Measurements from ENCODE around the gene USP54.

- TF ChIP-seq GABPA (IDR thresholded peaks at IDR 0.05; ENCODE audit: low read depth) (no peak), NRF1 (IDR thresholded peaks at IDR 0.05; ENCODE audit: low read depth, low read length) (no peak), TAF1 (IDR thresholded peaks at IDR 0.05; ENCODE audit: borderline replicate concordance, low read depth, low read length) (no peak)
- TF ChIP-seq, protein P1, sequence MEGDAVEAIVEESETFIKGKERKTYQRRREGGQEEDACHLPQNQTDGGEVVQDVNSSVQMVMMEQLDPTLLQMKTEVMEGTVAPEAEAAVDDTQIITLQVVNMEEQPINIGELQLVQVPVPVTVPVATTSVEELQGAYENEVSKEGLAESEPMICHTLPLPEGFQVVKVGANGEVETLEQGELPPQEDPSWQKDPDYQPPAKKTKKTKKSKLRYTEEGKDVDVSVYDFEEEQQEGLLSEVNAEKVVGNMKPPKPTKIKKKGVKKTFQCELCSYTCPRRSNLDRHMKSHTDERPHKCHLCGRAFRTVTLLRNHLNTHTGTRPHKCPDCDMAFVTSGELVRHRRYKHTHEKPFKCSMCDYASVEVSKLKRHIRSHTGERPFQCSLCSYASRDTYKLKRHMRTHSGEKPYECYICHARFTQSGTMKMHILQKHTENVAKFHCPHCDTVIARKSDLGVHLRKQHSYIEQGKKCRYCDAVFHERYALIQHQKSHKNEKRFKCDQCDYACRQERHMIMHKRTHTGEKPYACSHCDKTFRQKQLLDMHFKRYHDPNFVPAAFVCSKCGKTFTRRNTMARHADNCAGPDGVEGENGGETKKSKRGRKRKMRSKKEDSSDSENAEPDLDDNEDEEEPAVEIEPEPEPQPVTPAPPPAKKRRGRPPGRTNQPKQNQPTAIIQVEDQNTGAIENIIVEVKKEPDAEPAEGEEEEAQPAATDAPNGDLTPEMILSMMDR (IDR thresholded peaks at IDR 0.05): no peak
- TF ChIP-seq, protein P2, sequence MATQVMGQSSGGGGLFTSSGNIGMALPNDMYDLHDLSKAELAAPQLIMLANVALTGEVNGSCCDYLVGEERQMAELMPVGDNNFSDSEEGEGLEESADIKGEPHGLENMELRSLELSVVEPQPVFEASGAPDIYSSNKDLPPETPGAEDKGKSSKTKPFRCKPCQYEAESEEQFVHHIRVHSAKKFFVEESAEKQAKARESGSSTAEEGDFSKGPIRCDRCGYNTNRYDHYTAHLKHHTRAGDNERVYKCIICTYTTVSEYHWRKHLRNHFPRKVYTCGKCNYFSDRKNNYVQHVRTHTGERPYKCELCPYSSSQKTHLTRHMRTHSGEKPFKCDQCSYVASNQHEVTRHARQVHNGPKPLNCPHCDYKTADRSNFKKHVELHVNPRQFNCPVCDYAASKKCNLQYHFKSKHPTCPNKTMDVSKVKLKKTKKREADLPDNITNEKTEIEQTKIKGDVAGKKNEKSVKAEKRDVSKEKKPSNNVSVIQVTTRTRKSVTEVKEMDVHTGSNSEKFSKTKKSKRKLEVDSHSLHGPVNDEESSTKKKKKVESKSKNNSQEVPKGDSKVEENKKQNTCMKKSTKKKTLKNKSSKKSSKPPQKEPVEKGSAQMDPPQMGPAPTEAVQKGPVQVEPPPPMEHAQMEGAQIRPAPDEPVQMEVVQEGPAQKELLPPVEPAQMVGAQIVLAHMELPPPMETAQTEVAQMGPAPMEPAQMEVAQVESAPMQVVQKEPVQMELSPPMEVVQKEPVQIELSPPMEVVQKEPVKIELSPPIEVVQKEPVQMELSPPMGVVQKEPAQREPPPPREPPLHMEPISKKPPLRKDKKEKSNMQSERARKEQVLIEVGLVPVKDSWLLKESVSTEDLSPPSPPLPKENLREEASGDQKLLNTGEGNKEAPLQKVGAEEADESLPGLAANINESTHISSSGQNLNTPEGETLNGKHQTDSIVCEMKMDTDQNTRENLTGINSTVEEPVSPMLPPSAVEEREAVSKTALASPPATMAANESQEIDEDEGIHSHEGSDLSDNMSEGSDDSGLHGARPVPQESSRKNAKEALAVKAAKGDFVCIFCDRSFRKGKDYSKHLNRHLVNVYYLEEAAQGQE (IDR thresholded peaks at IDR 0.05; ENCODE audit: low read depth, low read length): no peak
Observed at GRCh38 chr10:73460897-73461296, 130.2 kb downstream of the USP54 start.
